ENCODE measurements around the gene CDKL4. TPM values are rescaled to one million over a fixed set of nuclear protein-coding genes. Genes with fewer than 3 reads are reported as not detected.

CDKL4 gene
- total RNA-seq, 2 donors from 2014 or later, result 0.24 TPM; not detected in 1

GRCh38 chr2:39240758-39241157 is 3.0 kb downstream of the CDKL4 start:
- H3K4me1 Mint-ChIP-seq, result peaks cover 4% of the 10 kb centered on the region
- Histone ChIP-seq H3K9ac (ENCODE audit: extremely low read depth, low read length, poor library complexity, severe bottlenecking) (no peak overlapping the region), H3K36me3 (ENCODE audit: control insufficient read depth, insufficient read depth, low read length) (no peaks in the 10 kb centered on the region), H3K27me3 (ENCODE audit: control insufficient read depth, insufficient read depth, low read length, poor library complexity, severe bottlenecking) (no peaks in the 10 kb centered on the region), H3K4me1 (ENCODE audit: control insufficient read depth, insufficient read depth, low read length) (no peaks in the 10 kb centered on the region), H3K27ac (ENCODE audit: low read depth, low read length) (no peak overlapping the region), H3K9me3 (ENCODE audit: control insufficient read depth, low read length) (peaks cover 7% of the 10 kb centered on the region), H3K4me3 (ENCODE audit: low read length) (no peak overlapping the region)
- peaks cover 14% of the 10 kb centered on the region for H3K36me3 Mint-ChIP-seq (ENCODE audit: low read depth)
- DNase-seq, result no peak
- peaks cover 43% of the 10 kb centered on the region for H3K9me3 Mint-ChIP-seq
- no peak for TF ChIP-seq CTCF (conservative IDR thresholded peaks at IDR 0.05)
- no peaks in the 10 kb centered on the region for H3K27me3 Mint-ChIP-seq (ENCODE audit: insufficient read depth)
- 93 to 94% methylated on average over 6 of the region's 6 CpGs for WGBS, 2 experiments (ENCODE audit: insufficient coverage in 1 of 2, insufficient read length in 1 of 2)
- no peak overlapping the region for H3K4me3 Mint-ChIP-seq
- no peak overlapping the region for H3K27ac Mint-ChIP-seq

GRCh38 chr2:39234754-39235153 is 9.0 kb downstream of the CDKL4 start:
- Mint-ChIP-seq H3K4me3 (no peak overlapping the region), H3K9me3 (peaks cover 20% of the 10 kb centered on the region), H3K4me1 (no peaks in the 10 kb centered on the region), H3K27me3 (ENCODE audit: insufficient read depth) (no peaks in the 10 kb centered on the region), H3K27ac (no peak overlapping the region), H3K36me3 (ENCODE audit: low read depth) (peaks cover 4% of the 10 kb centered on the region)
- TF ChIP-seq CTCF (conservative IDR thresholded peaks at IDR 0.05), result no peak
- no peak for DNase-seq
- WGBS, 2 experiments (ENCODE audit: insufficient coverage in 1 of 2, insufficient read length in 1 of 2), result 96 to 100% methylated on average over 1 of the region's 1 CpG
- Histone ChIP-seq H3K36me3 (ENCODE audit: control insufficient read depth, insufficient read depth, low read length) (no peaks in the 10 kb centered on the region), H3K27ac (ENCODE audit: low read depth, low read length) (no peak overlapping the region), H3K9ac (ENCODE audit: extremely low read depth, low read length, poor library complexity, severe bottlenecking) (no peak overlapping the region), H3K27me3 (ENCODE audit: control insufficient read depth, insufficient read depth, low read length, poor library complexity, severe bottlenecking) (no peaks in the 10 kb centered on the region), H3K4me1 (ENCODE audit: control insufficient read depth, insufficient read depth, low read length) (no peaks in the 10 kb centered on the region), H3K9me3 (ENCODE audit: control insufficient read depth, low read length) (peaks cover 13% of the 10 kb centered on the region), H3K4me3 (ENCODE audit: low read length) (no peak overlapping the region)

GRCh38 chr2:39232141-39232540 is 11.6 kb downstream of the CDKL4 start:
- Mint-ChIP-seq H3K36me3 (ENCODE audit: low read depth) (peaks cover 4% of the 10 kb centered on the region), H3K9me3 (peaks cover 14% of the 10 kb centered on the region), H3K27ac (no peak overlapping the region), H3K4me3 (no peak overlapping the region), H3K27me3 (ENCODE audit: insufficient read depth) (no peaks in the 10 kb centered on the region), H3K4me1 (peaks cover 12% of the 10 kb centered on the region)
- TF ChIP-seq CTCF (conservative IDR thresholded peaks at IDR 0.05), result no peak
- Histone ChIP-seq H3K4me3 (ENCODE audit: low read length) (no peak overlapping the region), H3K9ac (ENCODE audit: extremely low read depth, low read length, poor library complexity, severe bottlenecking) (no peak overlapping the region), H3K4me1 (ENCODE audit: control insufficient read depth, insufficient read depth, low read length) (no peaks in the 10 kb centered on the region), H3K27me3 (ENCODE audit: control insufficient read depth, insufficient read depth, low read length, poor library complexity, severe bottlenecking) (no peaks in the 10 kb centered on the region), H3K36me3 (ENCODE audit: control insufficient read depth, insufficient read depth, low read length) (no peaks in the 10 kb centered on the region), H3K27ac (ENCODE audit: low read depth, low read length) (no peak overlapping the region), H3K9me3 (ENCODE audit: control insufficient read depth, low read length) (peaks cover 13% of the 10 kb centered on the region)
- DNase-seq, result no peak
